IgD-negative memory B cell (primary cell): ENCODE measurements around the gene PRLHR. TPM values are rescaled to one million over a fixed set of nuclear protein-coding genes. Genes with fewer than 3 reads are reported as not detected.

ENCODE experiments used
- H3K27ac Mint-ChIP-seq, 3 donors: one replicate each; pipeline ENCODE4 v1.8.0; 2020 to 2022; ENCODE audit warnings: mild to moderate bottlenecking in 3 of 3, mixed read lengths in 3 of 3, moderate library complexity in 1 of 3
- H3K27me3 Mint-ChIP-seq: one replicate; pipeline ENCODE4 v1.8.0; 2021; ENCODE audit warnings: mixed read lengths
- H3K36me3 Mint-ChIP-seq: one replicate; pipeline ENCODE4 v1.8.0; 2020; ENCODE audit warnings: mild to moderate bottlenecking, mixed read lengths
- H3K4me1 Mint-ChIP-seq, 3 donors: one replicate each; pipeline ENCODE4 v1.8.0; 2020 to 2022; ENCODE audit warnings: mixed read lengths in 3 of 3, mild to moderate bottlenecking in 1 of 3
- H3K4me3 Mint-ChIP-seq, 4 donors: one replicate each; pipeline ENCODE4 v1.8.0; 2020 to 2022; ENCODE audit warnings: mild to moderate bottlenecking in 4 of 4, mixed read lengths in 4 of 4, moderate library complexity in 3 of 4
- H3K9me3 Mint-ChIP-seq, 3 donors: one replicate each; pipeline ENCODE4 v1.8.0; 2020 to 2021; ENCODE audit warnings: mixed read lengths in 3 of 3, mild to moderate bottlenecking in 1 of 3
- polyA plus RNA-seq: library from polyadenylated mRNA; unstranded; fragments of 300-500 nt; fragmentation: Illumina TruSeq; gene quantifications from one replicate; pipeline ENCODE4 v1.2.3, GENCODE V29; 2021

The PRLHR gene
- polyA plus RNA-seq, 1 donor from 2014 or later: not detected

DNA sequence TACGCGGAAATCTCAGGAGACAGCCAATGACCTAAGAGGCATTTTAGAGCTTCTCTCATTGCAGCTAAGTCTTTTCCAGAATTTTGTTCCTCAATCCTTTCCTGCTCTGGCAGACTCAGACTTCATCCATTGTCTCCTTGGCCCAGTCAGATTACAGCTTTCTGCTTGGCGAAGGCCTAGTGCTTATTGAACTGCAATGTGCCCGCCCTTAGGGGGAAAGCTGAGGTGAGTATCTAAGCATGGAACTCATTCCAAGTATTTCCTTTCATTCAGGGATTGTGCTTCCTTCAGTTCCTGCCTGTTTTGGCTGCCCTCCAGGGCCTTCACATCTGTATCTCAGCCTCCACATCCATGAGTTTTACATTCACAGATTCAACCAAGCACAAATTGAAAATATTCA, 37.5 kb downstream of the PRLHR start:
- H3K9me3 Mint-ChIP-seq: peaks cover 4 to 12% (median 4%) of the 10 kb centered on the region in 3 donors
- no peaks in the 10 kb centered on the region for H3K4me1 Mint-ChIP-seq
- H3K27me3 Mint-ChIP-seq: peaks cover 11% of the 10 kb centered on the region
- H3K27ac Mint-ChIP-seq: no peak overlapping the region
- H3K4me3 Mint-ChIP-seq: no peak overlapping the region
- no peaks in the 10 kb centered on the region for H3K36me3 Mint-ChIP-seq

DNA sequence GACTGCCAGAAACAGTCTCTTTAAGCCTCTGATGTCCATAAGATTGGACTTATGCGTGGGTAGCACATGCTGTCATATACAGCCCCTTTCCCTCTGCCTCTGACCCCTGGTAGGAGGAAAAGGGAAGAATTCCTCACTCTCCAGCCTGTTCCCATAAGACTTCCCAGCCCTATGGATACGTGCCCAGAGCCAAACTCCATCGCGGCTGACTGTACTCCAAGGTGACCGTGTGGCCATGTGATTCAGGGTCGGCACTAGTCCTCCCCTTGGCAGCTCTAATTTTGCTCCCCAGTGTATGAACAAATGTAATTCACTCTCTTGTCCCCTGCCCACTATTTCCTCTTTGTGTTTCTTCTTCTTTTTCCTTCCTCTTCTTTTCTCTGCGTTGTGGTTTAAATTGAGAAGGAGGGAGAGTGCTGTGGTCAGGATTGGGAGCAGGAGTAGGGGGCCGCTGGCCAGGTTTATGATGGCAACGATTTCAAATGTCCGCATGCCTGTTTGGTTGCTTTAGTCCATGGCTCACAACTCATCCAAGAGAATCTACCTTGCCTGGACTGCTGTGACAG, 43.8 kb downstream of the PRLHR start:
- H3K4me1 Mint-ChIP-seq: no peaks in the 10 kb centered on the region
- no peaks in the 10 kb centered on the region for H3K36me3 Mint-ChIP-seq
- peaks cover 0 to 5% (median 4%) of the 10 kb centered on the region in 3 donors for H3K9me3 Mint-ChIP-seq
- no peak overlapping the region for H3K27ac Mint-ChIP-seq
- peaks cover 14% of the 10 kb centered on the region for H3K27me3 Mint-ChIP-seq
- H3K4me3 Mint-ChIP-seq: no peak overlapping the region

DNA sequence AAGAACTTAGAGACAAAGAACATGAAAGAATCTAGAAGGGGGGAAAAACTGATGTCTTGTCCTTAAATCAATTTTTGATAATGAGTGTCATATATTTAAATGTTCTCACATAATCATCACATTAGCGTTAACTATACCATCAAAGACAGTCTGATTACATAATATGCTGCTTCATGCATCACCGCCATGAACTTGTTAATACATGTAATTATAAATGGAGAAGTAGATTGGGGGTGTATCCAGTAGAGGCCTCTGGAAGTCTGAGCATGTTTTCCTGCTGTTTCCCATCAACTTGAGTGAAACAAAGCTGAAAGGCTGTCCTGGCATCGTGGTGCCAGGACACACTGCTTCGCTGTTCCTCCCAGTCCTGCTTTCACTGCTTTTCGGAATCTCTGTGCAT, 48.2 kb downstream of the PRLHR start:
- peaks cover 18% of the 10 kb centered on the region for H3K27me3 Mint-ChIP-seq
- no peak overlapping the region for H3K27ac Mint-ChIP-seq
- H3K4me3 Mint-ChIP-seq: no peak overlapping the region
- peaks cover 0 to 2% (median 0%) of the 10 kb centered on the region in 3 donors for H3K9me3 Mint-ChIP-seq
- H3K36me3 Mint-ChIP-seq: no peaks in the 10 kb centered on the region
- H3K4me1 Mint-ChIP-seq: no peaks in the 10 kb centered on the region

DNA sequence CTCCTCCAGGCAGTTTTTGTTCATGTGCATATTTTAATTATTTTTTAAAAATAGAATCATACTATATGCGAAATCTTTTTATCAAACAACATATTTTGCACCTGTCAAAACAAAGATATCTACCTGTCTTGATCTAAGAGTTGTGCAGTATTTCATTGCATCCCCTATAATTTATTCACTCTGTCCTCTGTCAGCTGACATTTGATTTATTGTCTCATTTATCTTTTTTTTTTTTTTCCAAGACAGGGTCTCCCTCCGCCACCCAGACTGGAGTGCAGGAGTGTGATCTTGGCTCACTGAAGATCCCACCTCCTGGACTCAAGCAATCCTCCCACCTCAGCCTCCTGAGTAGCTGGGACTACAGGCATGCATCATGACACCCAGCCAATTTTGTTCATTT, 49.0 kb downstream of the PRLHR start:
- H3K4me3 Mint-ChIP-seq: no peak overlapping the region

DNA sequence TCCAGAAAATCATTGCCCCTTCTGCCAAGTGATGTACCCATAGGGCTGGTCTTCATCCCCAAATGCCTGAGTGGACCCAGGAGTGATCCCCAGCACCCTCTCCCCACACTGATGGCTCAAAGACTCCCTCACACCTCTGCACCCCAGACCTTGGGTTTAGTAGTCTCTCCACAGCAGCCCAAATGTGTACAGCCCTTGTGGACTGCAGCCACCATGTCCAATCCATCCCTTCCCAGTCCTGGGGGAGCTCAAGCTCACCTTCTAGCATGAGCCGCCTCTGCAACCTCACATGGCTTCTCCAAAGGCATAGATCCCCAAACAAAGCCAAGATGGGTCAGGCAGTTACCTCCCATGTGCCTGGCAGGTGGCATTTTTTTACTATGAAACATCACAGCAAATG, 50.1 kb downstream of the PRLHR start:
- H3K27ac Mint-ChIP-seq: no peak overlapping the region
- no peak overlapping the region for H3K4me3 Mint-ChIP-seq
- no peaks in the 10 kb centered on the region for H3K4me1 Mint-ChIP-seq
- H3K36me3 Mint-ChIP-seq: no peaks in the 10 kb centered on the region
- peaks cover 16% of the 10 kb centered on the region for H3K27me3 Mint-ChIP-seq
- H3K9me3 Mint-ChIP-seq: no peaks in the 10 kb centered on the region

More for the DNA sequence above, 49.0 kb downstream of the PRLHR start:
- Mint-ChIP-seq H3K9me3 (no peaks in the 10 kb centered on the region), H3K4me1 (no peaks in the 10 kb centered on the region), H3K27me3 (peaks cover 16% of the 10 kb centered on the region), H3K27ac (no peak overlapping the region), H3K36me3 (no peaks in the 10 kb centered on the region)

DNA sequence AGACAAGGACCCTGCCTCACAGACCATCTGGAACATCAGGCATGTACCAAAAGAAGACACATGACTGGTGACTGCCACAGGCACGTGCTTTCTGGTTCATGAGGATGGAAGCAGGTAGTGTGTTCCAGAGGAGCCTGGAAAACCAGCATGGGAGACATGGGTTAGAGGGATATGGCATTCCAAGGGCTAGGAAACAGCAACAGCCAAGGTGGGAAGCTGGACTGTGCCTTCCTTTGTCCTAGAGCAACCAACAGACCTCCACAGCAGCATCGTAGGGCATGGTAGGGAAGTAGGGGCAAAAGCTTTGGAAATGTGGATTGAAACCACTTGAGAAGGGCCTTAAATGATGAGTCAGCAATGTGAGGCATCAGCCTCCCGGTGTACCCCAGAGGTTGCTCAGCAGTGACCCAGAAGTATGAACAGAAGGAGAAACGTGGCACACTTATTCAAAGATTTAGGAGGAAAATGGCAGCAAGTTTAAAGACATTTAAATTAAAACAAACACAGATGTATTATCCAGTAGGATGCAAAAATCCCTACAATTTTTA, 51.0 kb downstream of the PRLHR start:
- H3K4me1 Mint-ChIP-seq: no peaks in the 10 kb centered on the region

DNA sequence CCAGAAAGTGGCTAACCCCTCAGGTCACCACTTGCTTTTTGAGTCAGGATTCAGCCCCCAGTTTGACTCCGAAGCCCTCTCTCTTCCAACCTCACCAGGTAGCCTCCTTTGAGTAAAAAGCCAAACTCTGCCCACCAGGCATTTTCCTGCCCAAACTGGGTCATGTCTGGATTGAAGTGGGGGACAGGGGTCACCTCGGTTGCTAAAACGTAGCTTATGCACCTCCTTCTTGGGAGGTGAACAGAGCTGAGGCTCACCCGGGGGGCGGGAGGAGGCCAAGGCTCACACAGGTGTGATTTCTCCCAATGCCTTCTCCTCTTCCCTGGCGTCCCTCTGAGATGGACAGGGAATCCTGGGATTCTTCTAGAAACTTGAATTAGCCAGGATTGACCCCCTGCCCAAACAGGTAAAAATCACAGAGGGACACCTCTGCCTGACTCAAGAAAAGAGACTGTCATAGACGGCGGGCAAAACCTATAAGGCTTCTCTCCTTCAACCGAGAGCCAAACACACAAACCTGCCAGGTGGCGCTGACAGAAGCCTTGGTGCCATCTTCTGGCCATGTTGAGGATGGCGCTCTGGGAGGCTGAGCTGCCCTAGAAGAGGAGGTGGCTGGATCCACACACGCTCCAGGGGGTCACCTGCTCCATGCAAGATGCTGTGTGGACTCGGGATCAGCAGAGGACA, 51.6 kb downstream of the PRLHR start:
- H3K27me3 Mint-ChIP-seq: peaks cover 16% of the 10 kb centered on the region
- H3K4me1 Mint-ChIP-seq: no peaks in the 10 kb centered on the region

More for the DNA sequence above, 51.0 kb downstream of the PRLHR start:
- Mint-ChIP-seq H3K4me3 (no peak overlapping the region), H3K27ac (no peak overlapping the region), H3K36me3 (no peaks in the 10 kb centered on the region), H3K9me3 (no peaks in the 10 kb centered on the region), H3K27me3 (peaks cover 16% of the 10 kb centered on the region)

DNA sequence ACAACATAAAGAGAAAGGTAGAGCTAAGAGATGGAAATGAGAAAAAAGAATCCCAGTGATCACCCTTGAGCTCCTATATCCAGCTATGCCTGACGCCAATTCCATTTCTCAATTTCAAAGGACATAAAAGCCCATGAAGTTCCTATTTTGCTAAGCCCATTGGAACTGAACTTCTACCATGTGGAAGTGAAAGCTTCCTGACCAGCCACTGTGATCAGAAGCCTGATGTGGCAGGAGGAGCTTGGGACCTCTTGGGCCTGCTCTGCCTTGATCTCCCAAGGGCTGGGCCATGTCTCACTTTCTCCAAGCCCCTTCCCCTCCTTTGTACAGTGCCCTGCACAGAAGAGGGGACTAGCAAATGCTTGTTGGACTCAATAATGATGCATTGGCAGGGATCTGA, 52.7 kb downstream of the PRLHR start:
- Mint-ChIP-seq H3K4me1 (no peaks in the 10 kb centered on the region), H3K27me3 (peaks cover 13% of the 10 kb centered on the region), H3K27ac (no peak overlapping the region), H3K9me3 (no peaks in the 10 kb centered on the region), H3K36me3 (no peaks in the 10 kb centered on the region), H3K4me3 (no peak overlapping the region)

More for the DNA sequence above, 51.6 kb downstream of the PRLHR start:
- Mint-ChIP-seq H3K4me3 (no peak overlapping the region), H3K36me3 (no peaks in the 10 kb centered on the region), H3K9me3 (no peaks in the 10 kb centered on the region), H3K27ac (no peak overlapping the region)

DNA sequence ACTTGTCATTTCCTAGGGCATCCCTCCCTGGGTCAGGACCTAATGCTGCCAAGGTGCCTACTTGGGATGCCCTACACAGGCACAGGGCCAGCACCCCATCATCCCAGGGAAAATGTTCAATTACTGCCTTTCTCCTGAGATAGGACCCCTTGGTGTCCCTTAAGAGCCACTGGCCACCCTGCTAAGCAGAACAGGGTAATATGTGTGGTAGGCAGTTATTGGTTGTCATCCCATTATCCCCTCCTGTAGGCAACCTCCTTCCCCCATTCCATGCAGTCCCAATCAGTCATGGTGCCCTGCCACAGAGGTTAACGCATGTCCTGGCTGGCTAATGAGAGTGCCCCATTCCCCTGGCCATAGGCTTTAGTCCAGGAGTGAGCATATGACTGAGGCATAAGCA, 53.2 kb downstream of the PRLHR start:
- Mint-ChIP-seq H3K27ac (no peak overlapping the region), H3K9me3 (no peaks in the 10 kb centered on the region), H3K27me3 (peaks cover 13% of the 10 kb centered on the region), H3K4me1 (no peaks in the 10 kb centered on the region), H3K4me3 (no peak overlapping the region), H3K36me3 (no peaks in the 10 kb centered on the region)

DNA sequence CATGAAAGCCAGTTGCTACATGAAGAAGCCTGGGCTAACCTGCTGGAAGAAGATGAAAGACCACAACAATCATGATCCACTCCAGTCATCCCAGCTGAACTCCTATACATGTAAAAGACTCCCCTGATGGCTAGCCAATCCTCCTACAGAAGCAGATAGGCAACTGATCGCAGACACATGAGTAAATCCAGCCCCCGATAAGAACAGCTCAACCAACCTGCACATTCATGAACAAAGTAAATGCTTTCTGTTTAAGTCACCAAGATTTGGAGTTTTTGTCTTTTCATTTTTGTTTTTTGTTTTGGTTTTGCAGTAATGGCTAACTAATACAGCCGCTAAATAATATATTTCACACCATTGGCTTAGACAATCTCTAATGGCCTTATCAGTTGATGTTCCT, 53.7 kb downstream of the PRLHR start:
- Mint-ChIP-seq H3K4me3 (no peak overlapping the region), H3K27ac (no peak overlapping the region), H3K36me3 (no peaks in the 10 kb centered on the region), H3K4me1 (no peaks in the 10 kb centered on the region), H3K9me3 (no peaks in the 10 kb centered on the region), H3K27me3 (peaks cover 13% of the 10 kb centered on the region)

Other genes with a start within 250 kb of the PRLHR start
- 23.9 TPM for gene CACUL1, start 159.3 kb upstream of the PRLHR start, polyA plus RNA-seq